ENCODE results near the gene MAML3. TPM values are rescaled to one million over a fixed set of nuclear protein-coding genes. Genes with fewer than 3 reads are reported as not detected.

Gene MAML3
- total RNA-seq, 1 donor from 2014 or later, result 4.3 TPM

- intact Hi-C loops (cut with micrococcal nuclease), result no loop called here
These were observed 413.4 kb downstream of the MAML3 start for GRCh38 chr4:139740531-139741041.

DNA sequence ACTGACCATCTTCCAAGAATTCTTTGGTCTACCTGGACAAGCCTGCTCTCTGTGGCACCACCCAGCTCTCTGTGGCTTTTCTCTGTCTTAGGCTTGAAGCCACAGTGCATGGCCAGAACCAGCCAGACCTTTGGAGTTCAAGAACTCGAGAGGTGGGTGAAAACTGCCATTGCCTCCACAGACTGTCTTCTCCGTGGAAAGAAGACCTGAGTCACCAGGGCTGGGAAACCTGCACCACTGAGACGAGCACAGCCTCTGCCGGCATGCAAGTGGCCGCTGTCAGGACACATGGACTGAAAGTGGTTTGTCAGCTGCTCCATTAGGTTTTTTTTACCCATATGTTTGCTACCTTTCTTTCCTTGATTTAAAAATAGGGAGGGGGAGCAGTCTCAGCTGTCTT, 413.9 kb downstream of the MAML3 start:
- intact Hi-C loops (cut with micrococcal nuclease), result no loop called here

DNA sequence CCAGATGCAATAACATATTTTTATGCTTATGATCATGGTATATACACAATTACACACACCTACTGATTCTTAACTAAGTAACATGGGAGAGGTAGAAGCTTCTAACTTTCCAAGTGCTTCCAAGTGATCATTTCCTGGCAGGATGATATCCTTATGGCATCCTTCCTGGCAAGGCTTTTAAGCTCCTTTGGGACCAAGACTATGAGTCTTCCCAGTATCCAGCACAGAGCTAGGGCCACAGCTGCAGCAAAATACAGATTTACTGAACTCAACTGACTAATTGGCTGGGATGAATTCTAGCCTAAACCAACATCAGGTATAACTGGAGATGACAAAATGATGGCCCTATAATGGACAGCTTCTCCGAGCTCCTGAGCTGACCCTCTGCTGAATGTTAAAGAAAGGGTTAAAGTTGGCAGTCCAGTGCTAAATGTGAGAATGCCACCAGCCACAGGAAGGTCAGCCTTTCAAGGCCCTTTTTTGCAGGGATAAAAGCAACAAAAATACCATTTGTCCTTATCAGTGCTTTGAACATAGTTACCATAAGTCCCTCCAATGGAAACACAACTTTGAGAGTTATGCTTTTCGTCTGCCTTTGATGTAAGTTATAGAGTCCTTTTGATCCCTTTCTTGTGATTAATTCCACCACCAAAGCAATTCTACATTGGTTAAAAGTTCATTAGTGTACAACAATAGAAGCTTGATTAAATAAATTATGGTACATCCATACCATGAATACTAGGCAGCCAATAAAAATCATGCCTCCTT, 415.0 kb downstream of the MAML3 start:
- intact Hi-C loops (cut with micrococcal nuclease), result no loop called here

- intact Hi-C loops (cut with micrococcal nuclease), result no loop called here
These were observed 417.3 kb downstream of the MAML3 start for GRCh38 chr4:139736661-139737060.

GRCh38 chr4:139736274-139736660, 417.7 kb downstream of the MAML3 start:
- intact Hi-C loops (cut with micrococcal nuclease), result no loop called here

- intact Hi-C loops (cut with micrococcal nuclease), result loop anchor here (2.0 kb wide), 2 partner anchors 313 to 517 kb away; no protein-coding TSS in a partner anchor
These were observed 418.4 kb downstream of the MAML3 start for GRCh38 chr4:139735381-139736273.

- intact Hi-C loops (cut with micrococcal nuclease), result loop anchor here (2.0 kb wide), 2 partner anchors 314 to 518 kb away; no protein-coding TSS in a partner anchor
These were observed 419.1 kb downstream of the MAML3 start for GRCh38 chr4:139734875-139735380.

DNA sequence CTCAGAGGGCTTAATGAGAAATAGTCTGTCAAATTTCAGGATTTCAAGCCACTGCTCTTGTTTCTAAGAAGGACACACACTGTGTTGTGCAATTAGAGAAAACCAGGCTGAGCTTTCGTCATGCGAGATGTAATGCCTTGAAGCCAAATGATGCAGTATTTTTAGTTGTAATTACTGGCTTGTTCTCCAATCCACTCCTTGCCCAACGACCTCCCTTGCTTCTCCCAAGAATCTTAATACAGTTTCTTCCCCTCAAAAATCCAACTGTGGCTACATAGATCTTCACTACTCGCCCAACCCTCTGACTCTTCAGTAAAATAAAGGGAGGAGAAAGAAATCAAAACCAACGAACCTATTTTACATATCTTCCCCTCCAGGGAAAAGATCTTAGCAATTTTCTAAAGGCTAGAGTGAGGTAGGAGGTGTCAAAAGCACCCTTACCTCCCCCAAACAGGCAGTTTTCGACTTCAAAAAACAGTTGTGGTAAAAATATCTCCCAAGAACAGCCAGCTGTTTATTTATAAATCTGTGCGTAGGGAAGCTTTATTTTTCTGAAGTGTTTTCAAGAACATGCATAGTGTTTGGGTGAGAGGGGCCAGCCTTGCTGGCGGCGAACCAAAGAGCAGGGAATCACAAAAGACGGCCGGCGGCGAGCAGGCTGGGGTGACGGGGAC, 419.6 kb downstream of the MAML3 start:
- intact Hi-C loops (cut with micrococcal nuclease), result loop anchor here (2.0 kb wide), 2 partner anchors 314 to 518 kb away; no protein-coding TSS in a partner anchor

GRCh38 chr4:139732991-139733570, 420.9 kb downstream of the MAML3 start:
- intact Hi-C loops (cut with micrococcal nuclease), result no loop called here

- intact Hi-C loops (cut with micrococcal nuclease), result no loop called here
These were observed 425.1 kb downstream of the MAML3 start for GRCh38 chr4:139728840-139729239.

- intact Hi-C loops (cut with micrococcal nuclease), result no loop called here
These were observed 425.8 kb downstream of the MAML3 start for GRCh38 chr4:139728146-139728545.

DNA sequence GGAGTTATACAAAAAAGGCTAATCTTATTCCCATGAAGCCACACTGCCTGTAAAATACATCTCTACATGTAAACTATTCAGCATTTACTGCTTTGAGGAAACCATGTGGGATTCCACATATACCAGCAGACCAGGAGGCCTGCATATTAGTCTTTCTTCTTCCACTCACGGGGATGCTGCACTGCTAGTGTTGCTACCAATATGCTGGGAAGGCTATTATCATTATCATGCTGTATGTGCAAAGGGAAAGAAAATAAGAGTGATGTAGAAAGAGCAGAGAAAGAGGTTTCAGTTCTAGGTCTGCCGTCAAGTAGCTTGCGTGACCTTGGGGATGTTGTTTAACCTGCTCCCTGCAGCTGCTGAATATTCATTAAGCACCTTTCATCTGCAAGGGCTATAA, 427.4 kb downstream of the MAML3 start:
- intact Hi-C loops (cut with micrococcal nuclease), result no loop called here

DNA sequence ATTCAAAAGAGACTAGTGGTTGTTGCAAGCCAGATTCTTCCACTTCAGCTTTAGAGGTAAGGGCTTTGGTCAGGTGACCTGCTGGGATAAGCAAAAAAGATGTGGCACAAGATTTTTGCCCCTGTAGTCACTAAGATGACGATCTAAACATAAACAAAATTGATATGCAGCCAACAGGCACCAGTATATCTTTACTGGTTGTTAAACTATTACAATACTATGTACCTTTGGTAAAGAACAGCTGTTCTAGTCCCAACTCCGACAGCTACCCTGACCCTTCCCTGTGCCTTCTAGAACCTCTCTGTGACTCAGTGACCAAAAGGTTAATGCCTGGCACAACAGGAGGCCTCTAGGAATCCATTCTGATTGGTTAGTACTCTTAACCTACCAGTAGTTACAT, 428.7 kb downstream of the MAML3 start:
- intact Hi-C loops (cut with micrococcal nuclease), result no loop called here

DNA sequence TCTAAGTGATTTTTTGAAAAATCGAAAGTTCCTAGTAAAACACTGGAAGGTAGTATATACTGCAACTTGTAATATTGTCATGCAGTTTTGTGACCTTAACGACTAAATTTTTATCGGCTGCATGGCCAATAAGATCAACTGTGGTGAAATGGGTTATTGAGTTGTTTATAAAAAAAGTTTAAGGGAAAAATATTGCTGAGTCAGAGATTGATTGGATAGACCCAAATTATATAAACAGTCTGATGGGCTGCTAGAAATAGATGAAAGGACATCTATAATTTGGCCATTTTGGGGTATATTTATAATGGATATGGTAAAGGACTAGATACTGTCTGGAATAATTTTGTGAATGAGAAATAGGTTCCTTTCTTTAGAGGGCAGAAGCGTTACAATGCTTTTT, 432.2 kb downstream of the MAML3 start:
- intact Hi-C loops (cut with micrococcal nuclease), result no loop called here

DNA sequence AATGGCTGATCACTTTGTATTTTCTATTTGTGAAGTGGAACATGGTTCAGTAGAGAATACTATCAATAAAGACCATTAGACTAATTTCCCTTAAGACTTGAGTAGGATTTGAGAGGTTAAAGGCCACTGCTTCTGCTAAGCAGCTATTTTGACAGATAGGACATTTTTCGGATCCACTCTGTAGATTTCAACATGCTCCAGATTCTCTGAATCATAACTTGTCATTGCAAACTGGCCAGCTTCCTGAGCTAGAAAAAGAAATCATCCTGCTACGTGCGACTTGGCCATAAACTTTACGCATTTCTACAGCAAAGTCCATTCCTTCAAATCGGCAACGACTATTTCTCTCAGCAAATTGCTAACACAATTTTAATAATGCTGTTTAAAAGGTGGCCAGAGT, 433.2 kb downstream of the MAML3 start:
- intact Hi-C loops (cut with micrococcal nuclease), result no loop called here

GRCh38 chr4:139719381-139720101, 434.4 kb downstream of the MAML3 start:
- intact Hi-C loops (cut with micrococcal nuclease), result no loop called here

DNA sequence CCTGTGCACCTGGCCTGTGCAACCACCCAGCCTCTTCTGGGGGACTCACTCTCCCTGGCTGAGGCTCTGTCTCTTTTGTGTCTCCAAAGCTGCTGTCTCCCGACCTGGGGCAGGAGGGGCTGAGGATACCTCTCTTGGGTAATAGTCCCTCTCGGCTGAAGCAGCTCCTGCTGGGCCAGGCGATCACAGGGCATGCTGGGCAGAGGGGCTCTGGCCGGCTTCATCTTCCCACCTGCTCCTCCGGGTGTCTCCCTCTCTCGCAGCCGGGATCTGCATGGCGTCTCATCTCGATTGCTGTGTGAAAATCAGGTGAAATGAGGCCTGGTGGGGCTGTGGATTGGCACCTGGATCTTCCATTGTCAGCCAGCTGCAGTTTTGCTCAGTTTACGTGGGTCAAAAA, 435.2 kb downstream of the MAML3 start:
- intact Hi-C loops (cut with micrococcal nuclease), result no loop called here

GRCh38 chr4:139718358-139718757, 435.6 kb downstream of the MAML3 start:
- intact Hi-C loops (cut with micrococcal nuclease), result no loop called here

DNA sequence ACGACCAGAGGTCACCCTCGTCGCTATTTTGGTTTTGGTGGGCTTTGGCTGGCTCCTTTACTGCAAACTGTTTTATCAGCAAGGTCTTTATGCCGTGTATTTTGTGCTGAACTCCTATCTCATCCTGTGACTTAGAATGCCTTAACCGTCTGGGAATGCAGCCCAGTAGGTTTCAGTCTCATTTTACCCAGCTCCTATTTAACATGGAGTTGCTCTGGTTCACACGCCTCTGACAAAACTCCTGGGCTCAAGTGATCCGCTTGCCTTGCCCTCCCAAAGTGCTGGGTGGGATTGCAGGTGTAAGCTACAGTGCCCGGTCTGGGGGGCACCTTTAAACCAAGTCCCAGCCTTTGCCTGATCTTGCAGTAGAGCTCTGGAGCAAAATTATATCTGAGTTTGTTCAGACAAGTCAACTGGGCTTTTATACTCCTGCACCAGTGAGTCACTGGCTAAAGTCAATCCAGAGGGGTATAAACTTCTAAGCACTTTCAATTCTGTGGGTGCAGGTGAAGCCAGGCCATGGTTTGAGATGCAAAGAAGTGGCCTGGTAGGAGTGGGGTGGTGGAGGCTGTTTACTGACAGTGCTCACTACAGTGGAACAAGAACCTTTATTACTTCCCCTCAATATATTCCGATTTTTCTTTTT, 438.1 kb downstream of the MAML3 start:
- intact Hi-C loops (cut with micrococcal nuclease), result no loop called here

GRCh38 chr4:139712882-139713281, 441.1 kb downstream of the MAML3 start:
- intact Hi-C loops (cut with micrococcal nuclease), result no loop called here
